ENCODE results near the gene PTCD2.

Gene PTCD2

GRCh38 chr5:72352616-72353015 lies 32.4 kb downstream of the PTCD2 start:
- no peak for FAIRE-seq

GRCh38 chr5:72353046-72353445 lies 32.9 kb downstream of the PTCD2 start:
- no peak for FAIRE-seq

- FAIRE-seq = no peak
Observed at GRCh38 chr5:72355706-72356299, 35.6 kb downstream of the PTCD2 start.

- FAIRE-seq = no peak
Observed at GRCh38 chr5:72356361-72356760, 36.2 kb downstream of the PTCD2 start.

GRCh38 chr5:72358925-72359324 lies 38.8 kb downstream of the PTCD2 start:
- FAIRE-seq = no peak

GRCh38 chr5:72359886-72360285 lies 39.7 kb downstream of the PTCD2 start:
- no peak for FAIRE-seq

- no peak for FAIRE-seq
Observed at GRCh38 chr5:72363166-72363802, 43.1 kb downstream of the PTCD2 start.

- no peak for FAIRE-seq
Observed at GRCh38 chr5:72364171-72364570, 44.0 kb downstream of the PTCD2 start.

GRCh38 chr5:72364951-72365350 lies 44.8 kb downstream of the PTCD2 start:
- FAIRE-seq = no peak

- FAIRE-seq = no peak
Observed at GRCh38 chr5:72366324-72366976, 46.3 kb downstream of the PTCD2 start.

- no peak for FAIRE-seq
Observed at GRCh38 chr5:72368271-72368670, 48.1 kb downstream of the PTCD2 start.

GRCh38 chr5:72369301-72369700 lies 49.1 kb downstream of the PTCD2 start:
- FAIRE-seq = no peak

GRCh38 chr5:72369711-72370110 lies 49.5 kb downstream of the PTCD2 start:
- no peak for FAIRE-seq

GRCh38 chr5:72372331-72372730 lies 52.2 kb downstream of the PTCD2 start:
- FAIRE-seq = no peak

- no peak for FAIRE-seq
Observed at GRCh38 chr5:72372923-72373322, 52.8 kb downstream of the PTCD2 start.

GRCh38 chr5:72374844-72375243 lies 54.7 kb downstream of the PTCD2 start:
- FAIRE-seq = no peak

GRCh38 chr5:72376381-72376780 lies 56.2 kb downstream of the PTCD2 start:
- no peak for FAIRE-seq

GRCh38 chr5:72377910-72378638 lies 57.9 kb downstream of the PTCD2 start:
- FAIRE-seq = no peak

- no peak for FAIRE-seq
Observed at GRCh38 chr5:72378639-72379289, 58.6 kb downstream of the PTCD2 start.

GRCh38 chr5:72379936-72380335 lies 59.8 kb downstream of the PTCD2 start:
- FAIRE-seq = no peak

GRCh38 chr5:72380492-72381274 lies 60.5 kb downstream of the PTCD2 start:
- no peak for FAIRE-seq

- no peak for FAIRE-seq
Observed at GRCh38 chr5:72383280-72383679, 63.1 kb downstream of the PTCD2 start.

Data from colon (tissue), 2 donors.